Occipital lobe (tissue), 2 donors: Measurements from ENCODE around the gene FEZ2. TPM values are rescaled to one million over a fixed set of nuclear protein-coding genes. Genes with fewer than 3 reads are reported as not detected.

ENCODE experiments used
- DNase-seq: peaks from one replicate; lab custom pipeline; 2025; lab: John Stamatoyannopoulos, UW
- total RNA-seq: library from RNA; depleted of rRNA; stranded (reverse); fragments of >200 nt; gene quantifications from one replicate; pipeline ENCODE4 v1.2.3, GENCODE V29; 2014

The FEZ2 gene
- total RNA-seq, 1 donor from 2014 or later = 54.3 TPM

- no peak for DNase-seq
Measured at GRCh38 chr2:36587556-36587955, 10.4 kb downstream of the FEZ2 start.

GRCh38 chr2:36587101-36587500, 10.9 kb downstream of the FEZ2 start:
- DNase-seq = no peak

- no peak for DNase-seq
Measured at GRCh38 chr2:36586672-36587071, 11.3 kb downstream of the FEZ2 start.

GRCh38 chr2:36584148-36584794, 13.7 kb downstream of the FEZ2 start:
- DNase-seq = no peak

DNA sequence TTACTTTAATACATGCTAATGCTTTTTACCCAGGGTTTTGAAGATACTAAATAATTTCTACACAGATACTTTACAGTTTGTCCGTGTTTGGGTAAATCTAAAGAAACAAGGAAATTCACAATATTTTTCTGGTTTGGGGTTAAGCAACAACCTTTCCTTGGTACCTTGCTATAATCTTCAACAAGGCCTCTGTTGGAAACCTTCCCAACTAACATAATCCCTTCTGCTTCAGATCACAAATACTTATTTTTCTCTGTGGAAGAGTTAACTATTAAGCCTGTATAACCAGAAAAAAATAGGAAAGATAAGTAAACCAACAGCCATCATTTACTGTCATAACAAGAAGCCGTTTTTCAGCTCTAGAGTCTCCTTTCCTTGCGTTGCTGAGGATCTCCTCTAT, 15.0 kb downstream of the FEZ2 start:
- DNase-seq = no peak

DNA sequence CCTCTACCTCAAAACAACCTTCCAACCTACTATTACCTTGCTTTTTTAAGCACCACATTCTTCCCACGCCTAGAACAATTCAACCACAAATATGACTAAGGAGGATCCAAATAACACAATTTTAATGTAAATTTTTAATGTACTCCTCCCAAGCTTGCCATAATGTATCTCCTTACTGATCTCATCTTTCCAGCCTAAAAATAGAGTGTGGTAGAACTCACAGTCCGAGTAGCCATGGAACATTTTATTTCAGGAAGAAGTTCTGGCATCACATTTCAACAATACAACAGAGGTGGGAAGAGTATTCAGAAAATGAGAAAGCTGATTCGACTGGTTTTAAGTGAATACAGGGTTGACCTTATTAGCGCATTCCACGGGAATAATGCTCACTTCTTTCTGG, 15.4 kb downstream of the FEZ2 start:
- DNase-seq = no peak

DNA sequence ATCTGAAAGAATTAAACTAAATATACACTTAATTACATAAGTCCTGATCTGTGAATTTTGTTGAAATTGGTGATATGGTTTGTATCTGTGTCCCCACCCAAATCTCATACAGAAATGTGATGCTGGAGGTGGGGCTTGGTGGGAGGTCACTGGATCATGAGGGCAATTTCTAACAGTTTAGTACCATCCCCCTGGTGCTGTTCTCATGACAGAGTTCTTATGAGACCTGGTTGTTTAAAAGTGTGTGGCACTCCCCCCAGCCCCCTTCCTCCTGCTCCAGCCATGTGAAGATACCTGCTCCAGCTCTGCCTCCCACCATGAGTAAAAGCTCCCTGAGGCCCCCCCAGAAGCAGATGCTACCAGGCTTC, 18.7 kb downstream of the FEZ2 start:
- no peak for DNase-seq

GRCh38 chr2:36578343-36579296, 19.3 kb downstream of the FEZ2 start:
- no peak for DNase-seq

DNA sequence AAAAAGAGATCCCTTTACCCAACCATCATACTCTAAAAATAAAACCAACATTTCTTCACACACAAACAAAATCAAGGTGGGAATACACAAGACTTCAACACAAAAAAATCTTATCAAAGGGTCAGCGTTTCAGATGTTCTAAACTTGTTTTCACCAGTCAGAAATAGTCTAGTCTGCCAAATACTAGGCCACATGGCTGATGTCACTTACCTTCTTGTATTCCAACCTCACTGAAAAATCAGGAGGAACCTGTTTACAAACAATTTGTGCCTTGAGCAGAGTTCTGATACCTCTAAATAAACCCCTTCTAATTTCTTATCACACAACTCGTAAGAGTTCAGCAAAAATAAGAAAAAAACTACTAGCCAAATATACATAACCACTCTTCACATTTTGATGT, 20.1 kb downstream of the FEZ2 start:
- no peak for DNase-seq

GRCh38 chr2:36574560-36574959, 23.4 kb downstream of the FEZ2 start:
- DNase-seq = no peak

DNA sequence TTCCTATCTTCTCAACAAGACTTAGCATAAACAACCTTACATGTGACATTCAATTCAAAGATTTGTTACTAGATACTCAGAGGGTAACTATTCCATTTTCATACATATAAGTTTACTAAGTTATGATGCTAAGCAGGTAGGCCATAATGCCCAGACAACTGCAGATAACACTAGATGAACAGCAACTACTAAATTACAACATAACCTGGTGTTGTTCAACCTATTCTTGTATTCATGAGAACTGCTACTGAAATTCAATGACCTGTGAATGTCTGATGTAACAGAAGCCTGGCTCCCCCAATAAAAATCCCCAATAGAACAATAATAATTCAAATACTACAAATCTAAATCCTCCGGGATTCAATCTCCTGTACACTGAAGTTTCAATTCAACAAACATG, 24.8 kb downstream of the FEZ2 start:
- no peak for DNase-seq

DNA sequence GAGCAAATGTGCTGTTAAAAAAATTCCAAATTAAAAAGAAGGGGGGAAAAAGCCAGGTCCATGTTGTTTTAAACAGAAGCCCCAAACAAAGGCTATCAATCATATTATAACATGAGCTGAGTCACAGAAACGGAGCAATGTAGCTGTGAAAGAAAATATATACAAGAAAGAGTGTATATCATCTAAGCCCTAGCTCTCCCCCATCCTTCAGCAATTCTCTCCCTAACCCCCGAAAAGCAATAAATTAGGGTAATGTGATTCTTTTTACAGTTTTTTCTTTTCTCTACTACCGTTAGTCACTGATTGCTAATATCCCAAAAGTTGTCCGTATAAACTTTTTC, 25.3 kb downstream of the FEZ2 start:
- DNase-seq = no peak

DNA sequence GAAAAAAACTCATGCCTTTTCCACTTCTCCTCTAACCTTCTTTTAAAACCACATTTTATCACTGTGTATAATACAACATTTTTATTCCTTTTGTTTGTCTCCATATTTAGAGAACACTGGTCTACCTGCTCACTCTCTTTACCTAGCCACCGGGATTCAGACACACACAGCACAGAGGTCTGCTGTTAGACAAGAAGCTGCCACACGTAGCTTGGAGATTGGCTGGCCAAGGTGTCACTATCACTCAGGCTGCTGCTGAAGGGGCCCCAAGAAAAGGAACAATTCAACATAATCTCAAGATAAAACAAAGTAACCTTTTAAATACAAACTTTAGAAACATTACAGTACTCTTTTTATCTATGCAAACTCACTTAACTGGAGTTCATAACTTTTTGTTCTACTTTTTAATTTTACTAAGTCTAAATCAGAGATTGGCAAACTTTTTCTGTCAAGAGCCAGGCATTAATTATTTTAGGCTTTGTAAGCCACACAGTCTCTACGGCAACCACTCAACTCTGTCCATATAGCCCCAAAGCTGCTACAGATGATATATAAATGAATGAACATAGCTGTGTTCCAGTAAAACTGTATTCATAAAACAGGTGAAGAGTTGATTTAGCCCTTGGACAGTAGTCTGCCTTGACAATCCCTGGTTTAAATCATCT, 25.8 kb downstream of the FEZ2 start:
- DNase-seq = no peak

- DNase-seq = no peak
Measured at GRCh38 chr2:36570416-36570815, 27.6 kb downstream of the FEZ2 start.

GRCh38 chr2:36569267-36569856, 28.6 kb downstream of the FEZ2 start:
- no peak for DNase-seq

- no peak for DNase-seq
Measured at GRCh38 chr2:36568516-36569246, 29.3 kb downstream of the FEZ2 start.

DNA sequence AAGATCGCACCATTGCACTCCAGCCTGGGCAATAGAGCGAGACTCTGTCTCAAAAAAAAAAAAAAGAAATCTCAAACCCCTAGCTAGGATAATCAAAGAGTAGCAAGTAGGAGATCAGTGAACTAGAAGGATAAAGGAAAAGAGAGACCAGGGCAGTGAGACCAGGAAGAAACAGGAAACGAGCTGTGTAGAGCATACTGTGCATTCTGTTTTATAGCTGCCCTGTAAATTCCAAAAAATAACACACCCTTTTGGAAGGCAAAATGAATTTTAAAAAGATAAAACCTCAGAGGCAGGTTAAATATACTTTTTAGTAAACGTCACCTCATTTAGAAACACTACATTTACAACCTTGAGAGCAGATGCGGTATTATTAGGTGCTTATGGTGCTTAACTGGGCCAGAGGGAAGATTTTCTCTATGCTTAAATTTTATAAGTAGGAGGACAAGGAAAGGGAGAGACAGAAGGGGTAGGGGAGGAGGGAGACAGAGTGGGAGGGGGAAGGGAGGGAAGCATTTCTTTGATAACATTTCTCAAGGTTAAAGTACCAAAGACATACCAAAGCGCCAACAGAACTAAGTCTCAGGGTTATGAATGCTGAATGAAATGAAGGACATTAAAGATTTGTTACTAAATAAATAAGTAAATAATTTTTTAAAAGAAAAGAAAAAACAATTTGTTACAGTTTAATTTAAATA, 30.1 kb downstream of the FEZ2 start:
- DNase-seq = no peak

GRCh38 chr2:36566887-36567286, 31.1 kb downstream of the FEZ2 start:
- no peak for DNase-seq

DNA sequence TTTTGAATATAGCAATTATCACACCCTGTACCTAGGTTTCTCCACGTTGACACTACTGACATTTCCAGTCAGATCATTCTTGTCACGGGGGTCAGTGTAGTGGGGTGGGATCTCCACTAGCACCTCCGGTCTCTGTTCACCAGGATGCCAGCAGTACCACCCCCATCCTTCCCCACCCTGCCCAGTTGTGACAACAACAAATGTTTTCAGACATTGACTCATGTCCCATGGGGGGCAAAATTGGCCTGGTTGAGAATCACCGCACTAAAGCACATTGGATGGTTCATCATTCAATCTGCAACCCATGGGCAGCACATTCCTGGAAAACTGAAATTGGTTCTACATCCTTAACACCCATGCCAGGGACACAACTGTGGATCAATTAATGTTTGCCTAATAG, 32.3 kb downstream of the FEZ2 start:
- no peak for DNase-seq

DNA sequence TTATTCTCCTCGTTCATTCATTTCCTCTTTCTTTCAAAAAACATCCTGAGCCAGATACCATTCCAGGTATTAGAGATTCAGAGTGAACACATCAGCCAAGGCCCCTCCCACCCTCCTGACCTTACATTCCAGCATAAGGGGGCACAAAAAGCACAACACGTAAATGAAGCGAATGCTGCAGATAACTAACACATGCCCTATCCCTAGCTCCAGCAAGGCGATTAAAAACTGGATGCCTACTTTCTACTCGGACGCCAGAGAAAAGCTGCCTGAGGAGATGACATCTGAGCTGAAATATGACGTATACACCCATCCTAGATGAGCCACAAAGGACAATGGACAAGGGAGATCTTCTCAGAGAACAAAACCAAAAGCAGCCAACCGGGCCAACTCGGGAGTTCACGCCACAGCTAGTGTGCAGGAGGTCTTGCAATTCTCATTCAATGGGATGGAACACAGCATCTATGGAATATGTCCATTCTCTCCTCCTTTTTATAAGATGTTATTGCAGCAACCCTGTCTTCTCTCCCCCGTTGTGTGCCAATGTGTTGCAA, 33.5 kb downstream of the FEZ2 start:
- no peak for DNase-seq
